ENCODE results near the gene PRDM16. TPM values are rescaled to one million over a fixed set of nuclear protein-coding genes. Genes with fewer than 3 reads are reported as not detected.

PRDM16 gene
- total RNA-seq, 1 experiment from 2014 or later = 6.1 TPM

DNA sequence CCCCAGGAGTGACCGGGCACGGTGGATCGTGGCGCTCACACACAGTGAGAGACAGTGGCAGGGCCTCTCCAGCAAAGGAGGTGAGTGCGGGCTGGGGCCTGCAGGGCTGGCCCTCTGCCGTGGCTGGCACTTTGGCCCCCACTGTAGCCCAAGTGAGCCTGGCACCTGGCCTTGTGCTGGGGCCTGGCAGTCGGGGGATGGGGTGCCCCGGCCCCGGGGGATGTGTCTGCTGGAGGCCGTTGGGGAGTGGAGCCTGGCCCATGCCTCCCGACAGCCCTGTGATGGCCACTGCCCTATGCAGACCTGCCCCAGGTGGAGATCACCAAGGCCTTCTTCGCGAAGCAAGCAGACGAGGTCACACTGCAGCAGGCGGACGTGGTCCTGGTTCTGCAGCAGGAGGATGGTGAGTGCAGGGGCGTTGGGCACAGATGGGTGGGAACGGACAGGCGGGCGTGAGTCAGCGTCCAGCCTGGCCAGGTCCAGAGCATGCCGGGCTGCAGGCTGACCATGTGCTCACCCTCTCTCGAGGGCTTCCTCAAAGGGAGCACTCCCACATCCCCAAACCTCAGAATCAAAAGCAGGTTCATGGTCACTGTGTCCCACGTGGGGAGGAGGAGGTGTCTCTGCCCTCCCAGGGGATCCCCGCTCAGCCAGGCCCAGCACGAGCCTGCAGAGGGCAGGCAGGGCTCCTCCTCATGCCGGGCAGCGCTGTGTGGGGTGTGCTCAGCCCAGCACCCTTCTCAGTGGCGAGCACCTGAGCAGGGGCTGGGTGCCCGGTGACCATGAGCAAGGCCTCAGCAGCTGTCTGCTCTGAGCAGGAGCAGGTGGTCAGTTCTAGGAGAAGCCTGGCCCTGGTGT is 410.7 kb downstream of the PRDM16 start:
- Histone ChIP-seq H2AFZ (ENCODE audit: low read depth, low read length, poor library complexity, severe bottlenecking) (no peak overlapping the region), H3K27me3 (ENCODE audit: insufficient read depth, low read length) (no peaks in the 10 kb centered on the region), H3K4me3 (replicated peaks in 1 of 2; ENCODE audit: low read depth in 1 of 2, low read length in 2 of 2) (no peak overlapping the region), H3K27ac (ENCODE audit: low read depth, low read length) (no peak overlapping the region), H3K36me3 (ENCODE audit: control insufficient read depth in 1 of 2, insufficient read depth in 2 of 2, low read length in 2 of 2) (no peaks in the 10 kb centered on the region; a peak in 1 of 4 replicates), H3K4me2 (ENCODE audit: low read length) (no peak overlapping the region), H3K9ac (ENCODE audit: low read length) (no peak overlapping the region), H3K9me3 (ENCODE audit: control insufficient read depth in 1 of 2, insufficient read depth in 1 of 2, low read depth in 1 of 2, low read length in 2 of 2) (no peaks in the 10 kb centered on the region), H4K20me1 (ENCODE audit: insufficient read depth) (no peaks in the 10 kb centered on the region), H3K79me2 (ENCODE audit: insufficient read depth, low read length) (no peaks in the 10 kb centered on the region), H3K9me2 (ENCODE audit: insufficient read depth) (no peaks in the 10 kb centered on the region), H3K4me1 (ENCODE audit: control insufficient read depth in 1 of 2, insufficient read depth in 2 of 2, low read length in 2 of 2) (peaks cover 12 to 29% of the 10 kb centered on the region in 2 experiments; a peak in 3 of 4 replicates)
- TF ChIP-seq SRF (IDR thresholded peaks at IDR 0.05; ENCODE audit: low read depth) (no peak), FOSL1 (IDR thresholded peaks at IDR 0.05; ENCODE audit: low read depth) (no peak)
- DNase-seq (ENCODE audit: low read depth, low spot score) (no peak), ATAC-seq (no peak)
- no TSS peak for BruUV-seq (replicated peaks)
- ChIA-PET POLR2A (no interaction called here), RAD21 (ENCODE audit: low non-redundant PET in 1 of 2, low total read pairs in 2 of 2, uncharacterized antibody in 2 of 2, unreplicated experiment in 2 of 2) (no interaction called here), CTCF (interaction anchor here (1.6 to 3.5 kb wide), 2 partner anchors 11 to 26 kb away, joined by 4 to 29 read pairs; no protein-coding TSS in a partner anchor)
- intact Hi-C loops (cut with micrococcal nuclease) = no loop called here

DNA sequence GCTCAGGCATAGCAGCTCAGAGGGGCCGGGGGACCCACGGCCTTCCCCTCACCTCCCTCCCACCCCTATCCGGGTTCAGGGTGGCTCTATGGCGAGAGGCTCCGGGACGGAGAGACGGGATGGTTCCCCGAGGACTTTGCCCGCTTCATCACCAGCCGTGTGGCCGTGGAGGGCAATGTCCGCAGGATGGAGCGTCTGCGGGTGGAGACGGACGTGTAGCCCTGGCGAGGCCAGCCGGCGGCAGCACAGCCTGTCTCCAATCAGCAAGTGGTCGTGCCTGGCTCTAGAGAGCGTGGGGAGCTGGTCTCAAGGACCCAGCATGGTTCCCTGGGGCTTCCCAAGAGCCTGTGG is 411.3 kb downstream of the PRDM16 start:
- Histone ChIP-seq H3K4me1 (ENCODE audit: control insufficient read depth in 1 of 2, insufficient read depth in 2 of 2, low read length in 2 of 2) (peaks cover 12 to 29% of the 10 kb centered on the region in 2 experiments; a peak in 3 of 4 replicates), H3K4me3 (replicated peaks in 1 of 2; ENCODE audit: low read depth in 1 of 2, low read length in 2 of 2) (no peak overlapping the region), H3K9ac (ENCODE audit: low read length) (no peak overlapping the region), H3K27ac (ENCODE audit: low read depth, low read length) (no peak overlapping the region), H4K20me1 (ENCODE audit: insufficient read depth) (no peaks in the 10 kb centered on the region), H3K4me2 (ENCODE audit: low read length) (no peak overlapping the region), H3K36me3 (ENCODE audit: control insufficient read depth in 1 of 2, insufficient read depth in 2 of 2, low read length in 2 of 2) (no peaks in the 10 kb centered on the region; a peak in 1 of 4 replicates), H3K79me2 (ENCODE audit: insufficient read depth, low read length) (no peaks in the 10 kb centered on the region), H2AFZ (ENCODE audit: low read depth, low read length, poor library complexity, severe bottlenecking) (no peak overlapping the region), H3K9me3 (ENCODE audit: control insufficient read depth in 1 of 2, insufficient read depth in 1 of 2, low read depth in 1 of 2, low read length in 2 of 2) (no peaks in the 10 kb centered on the region), H3K9me2 (ENCODE audit: insufficient read depth) (no peaks in the 10 kb centered on the region), H3K27me3 (ENCODE audit: insufficient read depth, low read length) (no peaks in the 10 kb centered on the region)
- no peak for ATAC-seq
- TF ChIP-seq SIN3A (IDR thresholded peaks at IDR 0.05; ENCODE audit: low read depth) (no peak), FOSL1 (IDR thresholded peaks at IDR 0.05; ENCODE audit: low read depth) (no peak), EZH2phosphoT487 (IDR thresholded peaks at IDR 0.05; ENCODE audit: borderline replicate concordance) (no peak)
- TF ChIP-seq, protein P1, sequence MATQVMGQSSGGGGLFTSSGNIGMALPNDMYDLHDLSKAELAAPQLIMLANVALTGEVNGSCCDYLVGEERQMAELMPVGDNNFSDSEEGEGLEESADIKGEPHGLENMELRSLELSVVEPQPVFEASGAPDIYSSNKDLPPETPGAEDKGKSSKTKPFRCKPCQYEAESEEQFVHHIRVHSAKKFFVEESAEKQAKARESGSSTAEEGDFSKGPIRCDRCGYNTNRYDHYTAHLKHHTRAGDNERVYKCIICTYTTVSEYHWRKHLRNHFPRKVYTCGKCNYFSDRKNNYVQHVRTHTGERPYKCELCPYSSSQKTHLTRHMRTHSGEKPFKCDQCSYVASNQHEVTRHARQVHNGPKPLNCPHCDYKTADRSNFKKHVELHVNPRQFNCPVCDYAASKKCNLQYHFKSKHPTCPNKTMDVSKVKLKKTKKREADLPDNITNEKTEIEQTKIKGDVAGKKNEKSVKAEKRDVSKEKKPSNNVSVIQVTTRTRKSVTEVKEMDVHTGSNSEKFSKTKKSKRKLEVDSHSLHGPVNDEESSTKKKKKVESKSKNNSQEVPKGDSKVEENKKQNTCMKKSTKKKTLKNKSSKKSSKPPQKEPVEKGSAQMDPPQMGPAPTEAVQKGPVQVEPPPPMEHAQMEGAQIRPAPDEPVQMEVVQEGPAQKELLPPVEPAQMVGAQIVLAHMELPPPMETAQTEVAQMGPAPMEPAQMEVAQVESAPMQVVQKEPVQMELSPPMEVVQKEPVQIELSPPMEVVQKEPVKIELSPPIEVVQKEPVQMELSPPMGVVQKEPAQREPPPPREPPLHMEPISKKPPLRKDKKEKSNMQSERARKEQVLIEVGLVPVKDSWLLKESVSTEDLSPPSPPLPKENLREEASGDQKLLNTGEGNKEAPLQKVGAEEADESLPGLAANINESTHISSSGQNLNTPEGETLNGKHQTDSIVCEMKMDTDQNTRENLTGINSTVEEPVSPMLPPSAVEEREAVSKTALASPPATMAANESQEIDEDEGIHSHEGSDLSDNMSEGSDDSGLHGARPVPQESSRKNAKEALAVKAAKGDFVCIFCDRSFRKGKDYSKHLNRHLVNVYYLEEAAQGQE (IDR thresholded peaks at IDR 0.05; ENCODE audit: low read depth) = no peak
- RAD21 ChIA-PET (ENCODE audit: low non-redundant PET in 1 of 2, low total read pairs in 2 of 2, uncharacterized antibody in 2 of 2, unreplicated experiment in 2 of 2) = no interaction called here
- DNase-seq (ENCODE audit: low read depth, low spot score) = no peak
- CTCF ChIA-PET = interaction anchor here (3.5 kb wide), 1 partner anchor 27 kb away, joined by 29 read pairs; no protein-coding TSS in a partner anchor
- intact Hi-C loops (cut with micrococcal nuclease) = no loop called here
- POLR2A ChIA-PET = no interaction called here
- no TSS peak for BruUV-seq (replicated peaks)
